ENCODE data around the gene JPH3.

Gene JPH3

GRCh38 chr16:87682852-87683399, 80.6 kb downstream of the JPH3 start:
- TF ChIP-seq, protein P1, sequence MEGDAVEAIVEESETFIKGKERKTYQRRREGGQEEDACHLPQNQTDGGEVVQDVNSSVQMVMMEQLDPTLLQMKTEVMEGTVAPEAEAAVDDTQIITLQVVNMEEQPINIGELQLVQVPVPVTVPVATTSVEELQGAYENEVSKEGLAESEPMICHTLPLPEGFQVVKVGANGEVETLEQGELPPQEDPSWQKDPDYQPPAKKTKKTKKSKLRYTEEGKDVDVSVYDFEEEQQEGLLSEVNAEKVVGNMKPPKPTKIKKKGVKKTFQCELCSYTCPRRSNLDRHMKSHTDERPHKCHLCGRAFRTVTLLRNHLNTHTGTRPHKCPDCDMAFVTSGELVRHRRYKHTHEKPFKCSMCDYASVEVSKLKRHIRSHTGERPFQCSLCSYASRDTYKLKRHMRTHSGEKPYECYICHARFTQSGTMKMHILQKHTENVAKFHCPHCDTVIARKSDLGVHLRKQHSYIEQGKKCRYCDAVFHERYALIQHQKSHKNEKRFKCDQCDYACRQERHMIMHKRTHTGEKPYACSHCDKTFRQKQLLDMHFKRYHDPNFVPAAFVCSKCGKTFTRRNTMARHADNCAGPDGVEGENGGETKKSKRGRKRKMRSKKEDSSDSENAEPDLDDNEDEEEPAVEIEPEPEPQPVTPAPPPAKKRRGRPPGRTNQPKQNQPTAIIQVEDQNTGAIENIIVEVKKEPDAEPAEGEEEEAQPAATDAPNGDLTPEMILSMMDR (IDR thresholded peaks at IDR 0.05): no peak

- TF ChIP-seq, protein P1 (IDR thresholded peaks at IDR 0.05): no peak
Observed at GRCh38 chr16:87684106-87684677, 81.9 kb downstream of the JPH3 start.

GRCh38 chr16:87684711-87685404, 82.5 kb downstream of the JPH3 start:
- TF ChIP-seq, protein P1 (IDR thresholded peaks at IDR 0.05): no peak

DNA sequence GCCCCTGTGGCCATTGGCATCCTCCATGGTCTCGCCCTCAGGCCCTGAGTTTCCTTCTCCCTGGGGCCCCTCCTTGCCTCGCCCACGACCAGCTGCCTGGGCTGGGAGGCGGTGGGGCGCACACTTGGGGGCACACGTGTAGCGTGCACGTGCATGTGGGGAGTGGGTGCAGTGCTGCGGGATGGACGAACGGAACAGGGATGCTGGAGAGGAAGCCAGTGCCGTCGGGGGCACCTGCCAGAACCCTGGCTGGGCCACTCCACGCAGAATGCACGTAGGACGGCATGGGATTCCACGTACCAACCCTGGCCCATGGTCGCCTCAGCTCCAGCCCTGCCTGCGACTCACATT, 83.1 kb downstream of the JPH3 start:
- TF ChIP-seq, protein P1 (IDR thresholded peaks at IDR 0.05): no peak

DNA sequence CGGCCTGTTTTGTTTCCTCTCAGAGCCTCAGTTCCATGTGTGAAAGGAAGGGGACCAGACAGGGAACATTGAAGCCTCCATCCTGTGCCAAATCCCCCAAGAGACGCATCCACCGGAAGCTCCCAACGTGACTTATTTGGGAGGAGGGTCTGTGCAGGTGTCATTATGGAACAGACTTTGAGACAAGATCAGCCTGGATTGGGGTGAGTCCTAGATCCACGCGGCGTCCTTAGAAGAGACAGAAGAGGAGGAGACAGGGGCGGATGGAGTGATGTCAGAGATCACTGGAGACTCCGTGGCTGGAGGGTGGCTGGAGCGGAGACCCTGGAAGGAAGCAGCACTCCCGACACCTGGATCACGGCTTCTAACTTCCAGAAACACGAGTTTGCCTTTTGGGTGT, 83.5 kb downstream of the JPH3 start:
- TF ChIP-seq, protein P1 (IDR thresholded peaks at IDR 0.05): no peak

GRCh38 chr16:87686697-87687096, 84.4 kb downstream of the JPH3 start:
- TF ChIP-seq, protein P1 (IDR thresholded peaks at IDR 0.05): no peak

DNA sequence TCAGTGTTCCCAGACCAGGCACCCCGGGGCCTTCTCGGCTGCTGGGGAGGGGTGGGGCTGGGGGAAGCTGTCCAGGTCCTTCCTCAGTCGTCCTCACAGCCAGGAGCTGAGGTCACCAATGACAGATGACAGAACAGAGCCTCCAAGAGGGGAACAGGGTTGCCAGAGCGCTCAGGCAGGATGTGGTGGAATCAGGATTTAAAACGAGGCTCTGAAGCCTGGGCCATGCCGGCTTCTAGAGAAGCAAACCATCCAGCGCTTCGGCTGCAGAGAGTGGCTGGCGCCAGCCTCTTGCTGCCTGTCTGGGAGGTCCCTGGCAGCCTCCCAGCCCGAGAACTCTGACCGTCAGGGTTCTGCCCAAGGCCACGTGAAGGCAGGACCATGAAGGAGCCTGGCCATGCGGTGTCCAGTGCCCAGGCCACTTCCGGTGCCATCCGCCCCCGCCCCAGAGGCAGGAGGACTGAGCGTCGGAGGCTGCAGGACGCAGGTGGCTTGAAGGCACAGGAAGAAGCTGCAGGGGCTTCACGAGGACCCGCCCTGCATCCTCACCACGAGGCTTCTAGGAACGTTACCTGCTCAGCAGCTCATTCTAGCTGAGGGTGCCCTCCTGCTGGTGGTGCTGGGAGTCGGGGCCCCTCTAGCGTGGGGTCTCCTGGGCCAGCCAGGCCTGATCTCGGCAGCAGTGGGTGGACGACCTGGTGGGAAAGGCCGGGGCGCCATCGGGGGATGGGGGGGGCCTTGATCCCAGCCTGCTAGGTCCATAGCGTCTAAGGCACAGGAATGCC, 85.0 kb downstream of the JPH3 start:
- TF ChIP-seq, protein P1 (IDR thresholded peaks at IDR 0.05): no peak
